GM18873 (cell line): ENCODE measurements around the gene BIK.
"Not testable (repeated sequence)": the region's sequence is repeated elsewhere in the genome, so short reads cannot be mapped to it uniquely, and the experiment has no call there.

Source experiments
- ATAC-seq: cut with Tn5 transposase; IDR thresholded peaks from one replicate; pipeline ENCODE4 v1.9.1; 2021; ENCODE audit warnings: mild to moderate bottlenecking, moderate library complexity, moderate number of reproducible peaks; ENCODE audit not compliant: unreplicated experiment, low FRiP score

Gene BIK

DNA sequence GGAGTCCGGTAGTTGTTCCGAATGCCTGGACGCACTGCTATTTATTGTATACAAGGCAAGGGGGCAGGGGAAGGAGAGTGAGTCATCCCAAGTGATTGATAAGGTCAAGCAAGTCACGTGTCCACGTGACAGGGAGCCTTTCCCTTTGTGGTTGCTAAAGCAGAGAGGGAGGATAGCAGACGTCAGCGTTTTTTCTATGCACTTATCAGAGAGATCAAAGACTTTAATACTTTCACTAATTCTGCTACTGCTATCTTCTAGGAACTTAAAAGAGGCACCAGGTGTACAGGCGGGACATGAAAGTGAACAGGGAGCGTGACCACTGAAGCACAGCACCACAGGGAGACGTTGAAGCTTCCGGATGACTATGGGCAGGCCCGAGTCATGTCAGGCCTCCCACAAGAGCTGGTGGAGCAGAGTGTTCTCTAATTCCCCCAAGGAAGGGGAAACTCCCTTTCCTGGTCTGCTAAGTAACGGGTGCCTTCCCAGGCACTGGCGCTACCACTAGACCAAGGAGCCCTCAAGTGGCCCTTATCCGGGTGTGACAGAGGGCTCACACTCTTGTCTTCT is 6.4 kb upstream of the BIK start:
- ATAC-seq, result not testable (repeated sequence)

GRCh38 chr22:43104950-43105349 is 5.6 kb upstream of the BIK start:
- ATAC-seq, result not testable (repeated sequence)

DNA sequence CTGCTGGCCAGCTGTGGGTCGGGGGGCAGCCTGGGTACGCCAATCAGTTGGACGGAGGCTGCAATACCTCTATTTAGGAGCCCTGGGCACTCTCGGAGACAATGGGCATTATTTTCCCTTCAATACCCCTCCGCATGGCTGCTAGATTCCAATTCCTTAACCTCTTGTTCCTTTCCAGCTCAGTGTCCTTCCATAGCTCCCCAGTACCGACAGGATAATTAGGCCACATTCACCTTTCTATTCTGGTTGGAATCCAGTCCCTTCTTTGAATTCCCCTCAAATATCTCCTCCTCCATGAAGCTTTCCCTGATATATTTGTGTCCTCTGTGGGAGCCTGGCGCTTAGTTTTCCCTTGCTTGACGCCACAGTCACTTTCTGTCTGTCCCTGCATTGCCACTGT is 4.2 kb upstream of the BIK start:
- no peak for ATAC-seq

DNA sequence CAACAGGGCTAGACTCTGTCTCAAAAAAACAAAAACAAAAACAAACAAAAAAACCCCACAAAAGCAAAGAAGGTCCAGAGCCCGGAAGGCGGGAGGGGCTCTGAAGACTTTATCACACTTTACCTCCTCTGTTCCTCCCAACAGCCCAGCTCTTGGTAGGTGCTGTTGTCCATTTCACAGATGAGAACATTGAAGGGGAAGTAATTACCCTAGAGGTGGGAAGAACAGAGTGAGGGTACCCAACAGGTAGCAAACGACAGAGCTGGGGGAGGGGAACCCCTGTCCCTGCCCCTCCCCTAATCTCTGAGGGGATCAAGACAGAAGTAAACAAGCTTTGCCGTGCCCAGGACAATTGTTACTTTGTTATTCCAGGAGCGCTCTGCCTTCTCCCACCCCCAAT is 1.0 kb upstream of the BIK start:
- ATAC-seq, result no peak

DNA sequence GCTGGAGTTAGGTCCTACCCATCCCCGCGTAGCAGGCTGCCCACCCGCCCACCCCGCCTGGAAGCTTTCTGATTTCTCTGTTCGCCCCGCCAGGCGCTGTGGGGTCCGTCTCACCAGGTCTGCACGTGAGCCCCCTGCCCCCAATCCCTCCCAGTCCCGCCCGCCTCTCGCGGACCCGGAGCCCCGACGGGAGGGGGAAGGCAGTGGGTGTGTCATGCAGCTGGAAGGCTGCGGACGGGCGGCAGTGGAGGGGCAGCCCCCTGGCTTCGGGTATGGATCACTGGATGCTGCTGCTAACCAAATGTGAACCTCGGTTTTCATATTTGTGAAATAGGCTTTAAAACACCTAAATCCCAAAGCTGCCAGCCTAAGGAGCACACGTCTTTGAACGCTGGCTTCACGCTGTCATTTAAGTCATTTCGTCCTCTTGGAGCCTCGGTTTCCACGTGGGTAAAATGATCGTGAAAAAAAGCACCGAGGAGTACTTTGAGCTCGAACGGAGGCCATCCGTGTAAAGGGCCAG is 568 bp upstream of the BIK start:
- no peak for ATAC-seq

GRCh38 chr22:43110927-43111623 is 525 bp downstream of the BIK start:
- ATAC-seq, result no peak

DNA sequence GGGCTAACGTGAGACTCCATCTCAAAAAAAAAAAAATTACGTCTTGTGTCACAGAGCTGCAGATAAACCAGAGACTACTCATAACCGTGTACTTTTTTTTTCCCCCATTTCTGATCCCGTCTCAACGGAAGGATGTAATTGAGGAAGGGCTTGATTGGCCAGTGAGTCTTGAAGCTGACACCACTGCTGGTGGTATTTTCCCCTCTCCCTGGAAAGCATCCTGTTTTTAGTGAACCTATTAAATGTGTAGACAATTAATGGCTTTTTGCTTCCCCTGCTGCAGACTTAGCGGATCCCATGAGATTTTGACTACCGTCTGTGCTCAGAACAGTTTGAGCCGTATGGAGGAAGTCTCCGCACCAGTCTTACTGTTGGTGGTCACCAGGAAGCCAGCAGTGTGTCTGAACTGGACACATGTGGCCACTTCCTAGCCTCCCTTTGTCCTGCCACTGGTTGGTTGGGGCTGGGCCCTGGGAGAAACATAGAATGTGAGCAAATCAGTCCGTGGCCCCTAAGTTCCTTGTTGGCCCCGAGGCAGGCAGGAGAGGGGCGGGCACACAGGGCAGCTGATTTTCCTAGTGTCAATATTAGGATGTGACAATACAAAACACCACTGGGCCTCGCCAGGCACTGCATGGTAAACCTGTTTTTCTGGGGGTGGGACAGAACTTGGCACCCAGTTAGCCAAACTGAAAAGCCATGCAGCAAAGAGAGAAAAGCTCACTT is 3.1 kb downstream of the BIK start:
- no peak for ATAC-seq

DNA sequence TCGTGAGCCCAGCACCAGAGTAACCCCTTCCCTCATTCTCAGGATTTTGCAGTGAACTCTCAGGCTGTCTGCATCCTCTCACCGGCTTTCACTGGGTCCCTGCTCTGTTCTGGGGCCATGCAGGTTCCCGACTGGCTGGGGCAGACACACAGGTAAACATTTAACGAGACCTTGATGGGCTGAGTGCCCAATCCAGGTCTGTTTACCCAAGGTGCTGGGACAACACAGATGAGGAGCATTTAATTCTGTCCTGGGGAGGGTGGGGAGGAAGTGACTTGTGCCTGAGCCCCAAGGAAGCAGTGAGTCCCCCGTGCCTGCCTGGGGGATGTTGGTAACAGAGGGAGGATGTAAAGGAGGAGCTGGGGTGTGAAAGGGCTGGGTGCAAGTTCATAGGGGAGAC is 4.4 kb downstream of the BIK start:
- ATAC-seq, result no peak

DNA sequence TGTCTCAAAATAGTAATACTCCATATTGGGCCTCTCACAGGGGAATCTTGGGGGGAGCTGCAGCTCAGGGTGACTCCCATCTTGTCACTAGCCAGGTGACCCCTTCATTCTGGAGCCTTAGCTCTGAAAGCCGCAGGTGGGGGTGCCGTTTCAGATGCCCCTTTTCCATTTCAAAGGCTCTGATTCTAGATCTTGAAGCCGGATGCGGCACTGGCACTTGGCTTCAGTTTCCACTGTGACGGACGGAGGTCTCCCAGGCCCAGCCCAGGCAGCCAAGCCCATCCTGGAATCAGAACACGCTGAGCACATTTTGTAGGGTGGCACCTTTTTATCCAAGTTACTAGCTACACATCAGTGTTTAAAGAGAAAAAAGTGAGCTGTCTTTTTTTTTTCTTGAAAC is 6.4 kb downstream of the BIK start:
- no peak for ATAC-seq

- no peak for ATAC-seq
Measured at GRCh38 chr22:43118024-43118849, 7.7 kb downstream of the BIK start.

GRCh38 chr22:43118953-43119458 is 8.5 kb downstream of the BIK start:
- peak; percentile 63 for ATAC-seq

DNA sequence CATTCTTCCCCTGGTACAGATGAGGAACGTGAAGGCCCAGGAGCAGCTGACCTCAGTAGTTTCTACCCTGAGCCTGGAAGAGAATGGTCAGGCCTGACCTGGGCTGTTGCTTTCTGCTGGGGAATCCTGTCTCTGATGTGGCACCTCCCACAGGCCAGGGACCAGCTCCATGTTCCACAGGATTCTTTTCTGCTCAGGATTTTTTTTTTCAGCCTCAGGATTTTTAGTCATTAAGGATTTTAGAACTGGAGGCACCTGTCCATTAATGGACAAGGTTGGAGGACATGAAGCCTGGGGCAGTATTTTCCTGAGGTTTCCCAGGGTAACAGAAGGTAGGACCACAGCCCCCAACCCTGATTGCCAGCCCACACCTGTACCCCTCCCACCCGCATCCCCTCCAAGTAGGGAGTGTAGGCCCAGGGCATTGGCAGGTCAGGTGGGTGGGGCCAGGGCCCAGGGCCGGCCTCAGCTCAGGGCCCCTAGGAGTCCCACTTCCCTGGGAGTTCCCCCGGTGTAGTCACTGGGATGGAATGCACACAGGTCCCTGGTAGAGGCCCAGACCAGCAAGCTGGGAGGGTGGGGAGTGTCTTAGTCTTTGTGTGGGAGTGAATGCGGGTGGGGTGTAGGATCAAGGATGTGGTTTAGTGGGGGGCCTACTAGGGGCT is 16.1 kb downstream of the BIK start:
- no peak for ATAC-seq

GRCh38 chr22:43127166-43127908 is 16.8 kb downstream of the BIK start:
- no peak for ATAC-seq

DNA sequence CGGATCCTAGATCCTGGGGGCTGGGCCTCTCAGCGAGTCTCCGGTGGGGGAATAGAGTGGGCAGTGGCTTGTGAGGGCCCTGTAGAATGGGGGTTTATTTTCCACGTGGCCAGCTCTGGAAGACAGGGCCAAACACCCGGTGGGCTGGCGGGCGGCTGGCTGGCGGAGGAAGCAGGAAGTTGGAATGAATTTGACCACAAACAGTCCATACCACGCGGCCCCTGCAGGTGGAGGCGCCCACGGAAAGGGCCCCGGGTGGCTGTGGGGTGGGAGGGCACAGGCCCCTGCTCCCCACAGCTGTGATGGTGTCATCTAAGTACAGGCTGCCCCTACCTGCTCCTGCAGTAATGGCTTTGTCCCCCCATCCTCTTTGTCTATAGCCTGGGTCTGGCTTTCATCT is 17.6 kb downstream of the BIK start:
- ATAC-seq, result no peak

GRCh38 chr22:43128928-43129424 is 18.4 kb downstream of the BIK start:
- no peak for ATAC-seq

- no peak for ATAC-seq
Measured at GRCh38 chr22:43129426-43130425, 19.2 kb downstream of the BIK start.

DNA sequence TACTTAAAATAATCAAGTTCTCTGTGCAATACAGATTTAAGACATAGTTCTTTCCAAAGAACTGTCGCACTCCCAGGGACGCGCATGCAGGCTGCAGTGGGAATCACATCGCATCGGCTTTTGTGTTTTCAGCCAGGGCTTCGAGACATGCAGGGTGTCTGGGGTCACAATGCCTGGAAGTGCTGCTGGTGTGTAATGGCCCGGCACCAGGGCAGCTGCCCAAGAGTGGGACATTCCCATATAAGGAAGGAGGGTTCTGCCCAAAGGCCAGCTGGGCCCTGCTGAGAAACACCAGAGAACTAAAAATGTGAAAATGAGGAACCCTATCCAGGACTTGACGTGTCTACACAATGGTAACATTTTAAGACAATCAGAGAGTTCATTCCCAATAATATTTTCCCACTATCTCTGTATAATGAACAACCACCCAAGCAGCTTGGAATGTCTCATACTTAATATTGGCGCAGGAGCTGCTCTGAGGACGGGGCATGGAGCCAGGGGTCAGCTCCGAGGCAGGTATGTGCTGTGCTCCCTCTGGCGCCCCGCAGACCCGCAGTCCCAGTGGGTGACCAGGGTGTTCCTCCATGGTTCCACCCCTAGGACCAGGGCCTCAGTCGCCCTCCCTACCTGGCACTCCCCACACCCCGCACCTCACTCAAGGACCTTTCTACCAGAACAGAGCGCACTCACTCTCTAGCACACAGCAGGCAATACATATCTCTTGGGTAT is 21.4 kb downstream of the BIK start:
- no peak for ATAC-seq
